Left lung (tissue), 10 donors: ENCODE results near the gene ATRN. TPM values are rescaled to one million over a fixed set of nuclear protein-coding genes. Genes with fewer than 3 reads are reported as not detected.

Source experiments
- ATAC-seq: fragments of 200-7000 bp; cut with Tn5 transposase; one replicate; pipeline ENCODE4 v1.9.1; 2020; ENCODE audit warnings: moderate library complexity
- DNase-seq, 4 donors: peaks; one replicate each; pipeline ENCODE4 v3.0.0-alpha.2; 2013 to 2020
- H3K27ac ChIP-seq, 2 donors: fragments of 200-600 bp; sonication (generic) in 1 of 2; one replicate each; pipeline versions ENCODE4 v1.5.0 to v1.8.0; 2020 to 2021
- H3K27me3 ChIP-seq, 2 donors: fragments of 200-600 bp; sonication (generic) in 1 of 2; one replicate each; pipeline versions ENCODE4 v1.5.0 to v1.8.0; 2020 to 2021
- H3K36me3 ChIP-seq, 2 donors: fragments of 200-600 bp; sonication (generic) in 1 of 2; one replicate each; pipeline versions ENCODE4 v1.5.0 to v1.8.0; 2020 to 2021
- H3K4me1 ChIP-seq, 2 donors: fragments of 200-600 bp; one replicate each; pipeline ENCODE4 v1.8.0; 2021
- H3K4me3 ChIP-seq, 2 donors: fragments of 200-600 bp; sonication (generic) in 1 of 2; one replicate each; pipeline versions ENCODE4 v1.5.0 to v1.8.0; 2020 to 2021; ENCODE audit warnings: mild to moderate bottlenecking in 1 of 2
- H3K9me3 ChIP-seq, 2 donors: fragments of 200-600 bp; sonication (generic) in 1 of 2; one replicate each; pipeline versions ENCODE4 v1.5.0 to v1.8.0; 2020 to 2021
- intact Hi-C, 2 donors: fragments of 100-400 bp; cut with DNase I; formaldehyde crosslinking; loops; one replicate each; pipeline versions ENCODE4 v1.11.2 to v1.14.2; 2022
- polyA plus RNA-seq, 6 donors: library from polyadenylated mRNA; unstranded; fragments of 120-200 nt; gene quantifications; one replicate each; pipeline ENCODE4 v1.2.1, GENCODE V29; 2013; ENCODE audit not compliant: insufficient read length in 6 of 6
- total RNA-seq, 2 donors: library from RNA; stranded (reverse); fragmentation: NEBNext Ultra II Directional; extraction: Animal tissue kit (Norgen Biotek cat#: 25700); gene quantifications; one replicate each; pipeline ENCODE4 v1.2.1, GENCODE V29; 2021
- TF ChIP-seq, protein P1 (sequence below), 2 donors: fragments of 200-600 bp; sonication (generic) in 1 of 2; IDR thresholded peaks; one replicate each; pipeline versions ENCODE4 v1.5.0 to v1.8.0; 2021; ENCODE audit warnings: antibody characterized with exemption in 2 of 2
- donor health status: DM: no; HTN: yes; CAD: no.
- donor health status: DM: no; HTN: no; CAD: no.

The ATRN gene
- total and polyA plus RNA-seq, 8 donors, result 28.8 to 39.5 (median 35.6) TPM

DNA sequence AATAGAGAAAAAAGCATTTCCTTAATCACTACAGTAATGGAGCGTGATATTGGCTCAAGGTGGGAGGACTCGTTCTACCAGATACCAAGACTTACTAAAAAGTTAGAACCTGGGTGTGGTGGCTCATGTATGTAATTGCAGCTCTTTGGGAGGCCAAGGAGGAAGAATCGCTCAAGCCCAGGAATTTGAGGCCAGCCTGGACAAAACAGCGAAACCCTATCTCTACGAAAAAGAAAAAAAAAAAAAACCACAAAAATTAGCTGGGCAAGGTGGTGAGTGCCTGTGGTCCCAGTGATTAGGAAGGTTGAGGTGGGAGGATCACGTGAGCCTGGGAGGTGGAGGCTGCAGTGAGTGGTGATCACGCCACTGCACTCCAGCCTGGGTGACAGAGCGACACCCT is 24.0 kb upstream of the ATRN start:
- H3K4me1 ChIP-seq, result no peaks in the 10 kb centered on the region
- TF ChIP-seq, protein P1, sequence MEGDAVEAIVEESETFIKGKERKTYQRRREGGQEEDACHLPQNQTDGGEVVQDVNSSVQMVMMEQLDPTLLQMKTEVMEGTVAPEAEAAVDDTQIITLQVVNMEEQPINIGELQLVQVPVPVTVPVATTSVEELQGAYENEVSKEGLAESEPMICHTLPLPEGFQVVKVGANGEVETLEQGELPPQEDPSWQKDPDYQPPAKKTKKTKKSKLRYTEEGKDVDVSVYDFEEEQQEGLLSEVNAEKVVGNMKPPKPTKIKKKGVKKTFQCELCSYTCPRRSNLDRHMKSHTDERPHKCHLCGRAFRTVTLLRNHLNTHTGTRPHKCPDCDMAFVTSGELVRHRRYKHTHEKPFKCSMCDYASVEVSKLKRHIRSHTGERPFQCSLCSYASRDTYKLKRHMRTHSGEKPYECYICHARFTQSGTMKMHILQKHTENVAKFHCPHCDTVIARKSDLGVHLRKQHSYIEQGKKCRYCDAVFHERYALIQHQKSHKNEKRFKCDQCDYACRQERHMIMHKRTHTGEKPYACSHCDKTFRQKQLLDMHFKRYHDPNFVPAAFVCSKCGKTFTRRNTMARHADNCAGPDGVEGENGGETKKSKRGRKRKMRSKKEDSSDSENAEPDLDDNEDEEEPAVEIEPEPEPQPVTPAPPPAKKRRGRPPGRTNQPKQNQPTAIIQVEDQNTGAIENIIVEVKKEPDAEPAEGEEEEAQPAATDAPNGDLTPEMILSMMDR (IDR thresholded peaks at IDR 0.05), result no peak
- H3K36me3 ChIP-seq, result no peaks in the 10 kb centered on the region
- intact Hi-C loops, result no loop called here
- H3K27ac ChIP-seq, result no peak overlapping the region
- no peak for DNase-seq
- no peaks in the 10 kb centered on the region for H3K27me3 ChIP-seq
- no peak for ATAC-seq
- H3K9me3 ChIP-seq, result no peaks in the 10 kb centered on the region
- no peak overlapping the region for H3K4me3 ChIP-seq

DNA sequence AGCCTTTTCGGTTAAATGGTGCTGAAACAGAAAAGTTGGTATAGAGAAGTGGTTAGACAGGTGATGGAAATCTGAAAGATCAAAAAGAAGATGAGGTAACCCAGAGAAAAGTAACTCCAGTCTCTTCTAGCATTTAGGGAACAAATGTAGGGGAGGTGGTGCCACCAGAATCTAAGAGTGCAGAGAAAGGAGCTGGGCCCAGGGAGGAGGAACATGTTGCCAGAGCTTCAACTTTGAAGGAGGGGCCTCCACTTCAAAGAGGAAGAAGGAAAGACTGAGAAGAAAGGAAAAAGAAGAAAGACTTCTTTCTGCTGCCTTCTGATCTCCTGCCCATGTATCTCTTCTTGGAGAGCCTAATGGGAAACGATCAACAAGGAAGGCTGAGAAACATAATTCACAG is 23.5 kb upstream of the ATRN start:
- H3K27ac ChIP-seq, result no peak overlapping the region
- H3K9me3 ChIP-seq, result no peaks in the 10 kb centered on the region
- no peaks in the 10 kb centered on the region for H3K36me3 ChIP-seq
- TF ChIP-seq, protein P1 (IDR thresholded peaks at IDR 0.05), result no peak
- DNase-seq (no peak), ATAC-seq (no peak)
- H3K27me3 ChIP-seq, result no peaks in the 10 kb centered on the region
- H3K4me3 ChIP-seq, result no peak overlapping the region
- intact Hi-C loops, result no loop called here
- no peaks in the 10 kb centered on the region for H3K4me1 ChIP-seq

DNA sequence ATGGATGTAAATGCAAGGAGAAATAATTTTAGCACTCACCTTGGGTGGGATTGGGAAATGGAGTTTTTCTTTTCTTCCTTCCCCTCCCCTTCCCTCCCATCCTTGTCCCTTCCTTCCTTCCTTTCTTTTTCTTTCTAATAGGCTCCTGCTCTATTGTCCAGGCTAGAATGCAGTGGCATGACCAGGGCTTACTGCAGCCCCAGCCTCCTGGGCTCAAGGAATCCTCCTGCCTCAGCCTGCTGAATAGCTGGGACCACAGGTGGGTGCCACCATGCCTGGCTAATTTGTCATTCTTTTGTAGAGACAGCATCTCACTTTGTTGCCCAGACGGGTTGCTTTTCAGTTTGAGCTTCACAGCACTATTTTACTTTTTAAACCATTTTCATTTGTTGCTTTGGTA is 21.5 kb upstream of the ATRN start:
- intact Hi-C loops, result no loop called here
- H3K27ac ChIP-seq, result no peak overlapping the region
- H3K9me3 ChIP-seq, result no peaks in the 10 kb centered on the region
- DNase-seq (no peak), ATAC-seq (no peak)
- H3K4me3 ChIP-seq, result no peak overlapping the region
- TF ChIP-seq, protein P1 (IDR thresholded peaks at IDR 0.05), result no peak
- H3K27me3 ChIP-seq, result no peaks in the 10 kb centered on the region
- no peaks in the 10 kb centered on the region for H3K36me3 ChIP-seq
- H3K4me1 ChIP-seq, result no peaks in the 10 kb centered on the region

DNA sequence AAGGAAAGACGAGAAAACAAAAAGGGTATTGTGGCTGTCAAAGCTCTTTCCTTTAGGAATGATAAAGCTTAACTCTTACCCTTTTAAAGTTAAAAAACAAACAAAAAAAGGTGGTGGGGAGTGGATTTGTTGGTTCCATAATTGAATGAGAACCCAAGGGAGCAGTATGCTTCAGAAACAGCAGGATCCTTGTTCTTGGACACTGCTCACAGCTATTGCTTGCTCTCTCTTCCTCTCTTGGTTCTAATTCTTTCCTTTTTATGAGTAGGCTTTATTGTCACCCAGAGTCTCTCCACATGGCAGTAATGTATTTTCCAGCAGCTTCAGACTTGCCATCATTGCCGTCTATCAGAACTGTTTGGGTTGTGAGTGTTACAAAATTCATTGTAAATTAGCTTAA is 18.7 kb upstream of the ATRN start:
- no peaks in the 10 kb centered on the region for H3K27me3 ChIP-seq
- no peaks in the 10 kb centered on the region for H3K36me3 ChIP-seq
- H3K4me1 ChIP-seq, result no peaks in the 10 kb centered on the region
- intact Hi-C loops, result no loop called here
- no peak overlapping the region for H3K4me3 ChIP-seq
- no peak overlapping the region for H3K27ac ChIP-seq
- TF ChIP-seq, protein P1 (IDR thresholded peaks at IDR 0.05), result no peak
- no peak for DNase-seq
- no peaks in the 10 kb centered on the region for H3K9me3 ChIP-seq
- no peak for ATAC-seq

DNA sequence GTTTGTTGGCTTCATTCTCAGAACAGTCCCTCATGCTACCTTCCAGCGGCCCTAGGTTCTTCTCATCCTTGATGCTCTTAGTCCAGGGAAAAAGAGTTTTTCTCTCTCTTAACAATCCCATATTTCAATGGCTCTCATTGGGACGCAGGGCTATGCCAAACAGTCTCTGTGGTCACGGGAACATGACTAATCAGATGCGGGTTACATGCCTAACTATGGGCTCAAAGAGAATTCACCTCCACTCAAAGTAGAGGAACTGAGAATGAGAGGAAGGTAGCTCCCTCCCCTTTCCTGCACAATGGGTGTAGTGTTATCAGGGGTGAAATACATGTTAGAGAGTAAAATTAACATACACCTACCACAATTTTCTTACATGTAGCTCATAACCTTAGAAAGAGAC is 18.1 kb upstream of the ATRN start:
- Histone ChIP-seq H3K27me3 (no peaks in the 10 kb centered on the region), H3K4me1 (no peaks in the 10 kb centered on the region), H3K9me3 (no peaks in the 10 kb centered on the region), H3K4me3 (no peak overlapping the region), H3K36me3 (no peaks in the 10 kb centered on the region), H3K27ac (no peak overlapping the region)
- DNase-seq (no peak), ATAC-seq (no peak)
- TF ChIP-seq, protein P1 (IDR thresholded peaks at IDR 0.05), result no peak
- intact Hi-C loops, result no loop called here
